Sigmoid colon (tissue), 7 donors: Measurements from ENCODE around the gene ATXN2. TPM values are rescaled to one million over a fixed set of nuclear protein-coding genes. Genes with fewer than 3 reads are reported as not detected.

Experiments
- DNase-seq: peaks from one replicate; pipeline ENCODE4 v3.0.0-alpha.2; 2019
- H3K27ac ChIP-seq, 4 donors: fragments of 200-600 bp; sonication (generic); one replicate each; pipeline ENCODE4 v1.5.1; 2016 to 2019; ENCODE audit warnings: mild to moderate bottlenecking in 1 of 4
- H3K27me3 ChIP-seq, 3 donors: fragments of 200-600 bp; sonication (generic); one replicate each; pipeline ENCODE4 v1.5.1; 2019; ENCODE audit warnings: mild to moderate bottlenecking in 1 of 3
- H3K36me3 ChIP-seq, 4 donors: fragments of 200-600 bp; sonication (generic); one replicate each; pipeline ENCODE4 v1.5.1; 2016 to 2019
- H3K4me1 ChIP-seq, 4 donors: fragments of 200-600 bp; sonication (generic); one replicate each; pipeline ENCODE4 v1.5.1; 2017 to 2019
- H3K4me3 ChIP-seq, 4 donors: fragments of 200-600 bp; sonication (generic); one replicate each; pipeline ENCODE4 v1.5.1; 2017 to 2019; ENCODE audit warnings: mild to moderate bottlenecking in 2 of 4, moderate library complexity in 1 of 4
- H3K9me3 ChIP-seq, 4 donors: fragments of 200-600 bp in 3 of 4; sonication (generic) in 3 of 4; one replicate each; pipeline versions ENCODE4 v1.5.1 to v1.6.1; 2013 to 2019
- CTCF ChIP-seq, 4 experiments: fragments of 450-650 bp in 3 of 4; fragments of 200-600 bp in 1 of 4; IDR thresholded peaks; one replicate each; pipeline ENCODE4 v1.5.1; 2016 to 2019; ENCODE audit warnings: antibody characterized with exemption in 4 of 4, mild to moderate bottlenecking in 3 of 4, moderate library complexity in 2 of 4
- EP300 ChIP-seq, 4 donors: sonication (generic); formaldehyde crosslinking; IDR thresholded peaks; one replicate each; pipeline ENCODE4 v1.6.1; 2017; ENCODE audit warnings: antibody characterized with exemption in 4 of 4
- POLR2A ChIP-seq, 2 donors: fragments of 450-650 bp; IDR thresholded peaks; one replicate each; pipeline ENCODE4 v1.6.1; 2016; ENCODE audit warnings: antibody characterized with exemption in 2 of 2, mild to moderate bottlenecking in 2 of 2, moderate library complexity in 2 of 2
- POLR2AphosphoS5 ChIP-seq, 4 donors: sonication (generic); formaldehyde crosslinking; IDR thresholded peaks; one replicate each; pipeline ENCODE4 v1.6.1; 2017; ENCODE audit warnings: antibody characterized with exemption in 4 of 4
- WGBS, 2 donors: extraction: QIAGEN DNeasy Blood & Tissue Kit; methylation state at CpG; one replicate each; pipeline ENCODE4 v1.1.7; 2013; 5-methylcytosine and 5-hydroxymethylcytosine counted together
- intact Hi-C: fragments of 100-400 bp; cut with DNase I; formaldehyde crosslinking; loops from one replicate; pipeline ENCODE4 v1.15.1; 2023
- polyA plus RNA-seq, 3 donors: library from polyadenylated mRNA; stranded (reverse); fragments of 200-250 nt; gene quantifications; one replicate each; pipeline ENCODE4 v1.2.3, GENCODE V29; 2013
- total RNA-seq, 4 donors: library from RNA; depleted of rRNA; stranded (reverse); fragments of >200 nt; gene quantifications; one replicate each; pipeline ENCODE4 v1.1.0, GENCODE V29; 2016
- donor health status: healthy with polysubstance abuse.
- donor health status: Bipolar disorder and iron deficiency.
- donor health status: healthy.

Gene ATXN2
- total and polyA plus RNA-seq, 7 donors: 6.5 to 119 (median 42.5) TPM

GRCh38 chr12:111434049-111434448 lies 165.1 kb downstream of the ATXN2 start:
- Histone ChIP-seq H3K9me3 (no peaks in the 10 kb centered on the region), H3K36me3 (no peaks in the 10 kb centered on the region), H3K4me3 (no peak overlapping the region), H3K27ac (peak overlapping the region; percentile 61 to 76 (median 64)), H3K27me3 (no peaks in the 10 kb centered on the region), H3K4me1 (peaks cover 0 to 90% (median 54%) of the 10 kb centered on the region in 4 donors)
- intact Hi-C loops: no loop called here
- no peak for DNase-seq
- WGBS, 2 donors: 25 to 51% methylated on average over 3 of the region's 3 CpGs
- TF ChIP-seq CTCF (IDR thresholded peaks at IDR 0.05): no peak
- TF ChIP-seq POLR2A (IDR thresholded peaks at IDR 0.05): no peak
- TF ChIP-seq POLR2AphosphoS5 (IDR thresholded peaks at IDR 0.05): no peak
- no peak for TF ChIP-seq EP300 (IDR thresholded peaks at IDR 0.05)

GRCh38 chr12:111431772-111432171 lies 167.3 kb downstream of the ATXN2 start:
- WGBS, 2 donors: 39 to 79% methylated on average over 6 of the region's 6 CpGs

GRCh38 chr12:111430433-111431353 lies 168.4 kb downstream of the ATXN2 start:
- H3K4me1 ChIP-seq: peaks cover 0 to 81% (median 54%) of the 10 kb centered on the region in 4 donors
- H3K27me3 ChIP-seq: no peaks in the 10 kb centered on the region
- H3K27ac ChIP-seq: peak overlapping the region; percentile 37 to 57 (median 52)

More at GRCh38 chr12:111431772-111432171, 167.3 kb downstream of the ATXN2 start:
- no peaks in the 10 kb centered on the region for H3K9me3 ChIP-seq
- H3K4me1 ChIP-seq: peaks cover 0 to 86% (median 55%) of the 10 kb centered on the region in 4 donors
- no peaks in the 10 kb centered on the region for H3K36me3 ChIP-seq
- intact Hi-C loops: no loop called here
- TF ChIP-seq POLR2AphosphoS5 (IDR thresholded peaks at IDR 0.05) (no peak), EP300 (IDR thresholded peaks at IDR 0.05) (no peak)
- no peaks in the 10 kb centered on the region for H3K27me3 ChIP-seq
- DNase-seq: no peak
- peak overlapping the region in 3 of 4 donors; percentile 37 to 57 (median 54) for H3K27ac ChIP-seq
- H3K4me3 ChIP-seq: no peak overlapping the region

GRCh38 chr12:111429828-111430432 lies 169.2 kb downstream of the ATXN2 start:
- H3K36me3 ChIP-seq: no peaks in the 10 kb centered on the region
- no peak for TF ChIP-seq POLR2AphosphoS5 (IDR thresholded peaks at IDR 0.05)
- TF ChIP-seq EP300 (IDR thresholded peaks at IDR 0.05): no peak
- no peak for TF ChIP-seq POLR2A (IDR thresholded peaks at IDR 0.05)
- TF ChIP-seq CTCF (IDR thresholded peaks at IDR 0.05): no peak
- peak overlapping the region; percentile 37 to 57 (median 52) for H3K27ac ChIP-seq
- intact Hi-C loops: no loop called here
- no peaks in the 10 kb centered on the region for H3K27me3 ChIP-seq
- H3K9me3 ChIP-seq: no peaks in the 10 kb centered on the region
- H3K4me1 ChIP-seq: peaks cover 0 to 79% (median 46%) of the 10 kb centered on the region in 4 donors
- 43 to 65% methylated on average over 21 of the region's 21 CpGs for WGBS, 2 donors
- H3K4me3 ChIP-seq: no peak overlapping the region
- no peak for DNase-seq

More at GRCh38 chr12:111430433-111431353, 168.4 kb downstream of the ATXN2 start:
- no peak for DNase-seq
- TF ChIP-seq CTCF (IDR thresholded peaks at IDR 0.05) (no peak), POLR2A (IDR thresholded peaks at IDR 0.05) (no peak), EP300 (IDR thresholded peaks at IDR 0.05) (no peak), POLR2AphosphoS5 (IDR thresholded peaks at IDR 0.05) (no peak)
- Histone ChIP-seq H3K9me3 (no peaks in the 10 kb centered on the region), H3K36me3 (no peaks in the 10 kb centered on the region), H3K4me3 (no peak overlapping the region)
- intact Hi-C loops: no loop called here
- WGBS, 2 donors: 27 to 28% methylated on average over 17 of the region's 17 CpGs

- no peak for DNase-seq
- peaks cover 0 to 78% (median 37%) of the 10 kb centered on the region in 4 donors for H3K4me1 ChIP-seq
These were observed 170.4 kb downstream of the ATXN2 start for GRCh38 chr12:111428728-111429175.

More at GRCh38 chr12:111428728-111429175, 170.4 kb downstream of the ATXN2 start:
- no peaks in the 10 kb centered on the region for H3K27me3 ChIP-seq
- H3K36me3 ChIP-seq: no peaks in the 10 kb centered on the region
- H3K27ac ChIP-seq: peak overlapping the region; percentile 25 to 57 (median 46)
- no peak overlapping the region for H3K4me3 ChIP-seq
- 15 to 28% methylated on average over 19 to 20 of the region's 21 CpGs for WGBS, 2 donors
- intact Hi-C loops: no loop called here
- H3K9me3 ChIP-seq: no peaks in the 10 kb centered on the region
- TF ChIP-seq EP300 (IDR thresholded peaks at IDR 0.05) (no peak), POLR2AphosphoS5 (IDR thresholded peaks at IDR 0.05) (no peak), CTCF (IDR thresholded peaks at IDR 0.05) (no peak), POLR2A (IDR thresholded peaks at IDR 0.05) (no peak)
